ENCODE measurements around the gene SECISBP2.

DNA sequence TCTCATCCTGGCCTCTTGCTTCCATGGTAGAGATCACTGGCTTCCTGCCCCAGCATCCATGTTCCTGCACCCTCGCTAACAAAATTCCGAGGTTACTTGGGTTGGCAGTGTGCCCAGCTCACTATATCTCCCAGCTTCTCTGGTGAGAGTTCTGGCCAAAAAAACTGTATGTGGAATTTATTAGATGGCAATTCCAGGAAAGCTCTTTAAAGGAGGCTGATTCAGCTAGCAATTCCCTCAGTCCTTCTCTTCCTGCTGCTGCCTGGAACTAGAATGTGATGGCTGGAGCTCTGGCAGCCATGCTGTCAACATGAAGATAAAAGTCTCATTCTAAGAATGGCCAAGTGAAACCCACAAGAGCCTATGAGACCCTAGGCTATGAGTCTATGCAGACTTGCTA, 88.8 kb downstream of the SECISBP2 start:
- TF ChIP-seq, protein P1, sequence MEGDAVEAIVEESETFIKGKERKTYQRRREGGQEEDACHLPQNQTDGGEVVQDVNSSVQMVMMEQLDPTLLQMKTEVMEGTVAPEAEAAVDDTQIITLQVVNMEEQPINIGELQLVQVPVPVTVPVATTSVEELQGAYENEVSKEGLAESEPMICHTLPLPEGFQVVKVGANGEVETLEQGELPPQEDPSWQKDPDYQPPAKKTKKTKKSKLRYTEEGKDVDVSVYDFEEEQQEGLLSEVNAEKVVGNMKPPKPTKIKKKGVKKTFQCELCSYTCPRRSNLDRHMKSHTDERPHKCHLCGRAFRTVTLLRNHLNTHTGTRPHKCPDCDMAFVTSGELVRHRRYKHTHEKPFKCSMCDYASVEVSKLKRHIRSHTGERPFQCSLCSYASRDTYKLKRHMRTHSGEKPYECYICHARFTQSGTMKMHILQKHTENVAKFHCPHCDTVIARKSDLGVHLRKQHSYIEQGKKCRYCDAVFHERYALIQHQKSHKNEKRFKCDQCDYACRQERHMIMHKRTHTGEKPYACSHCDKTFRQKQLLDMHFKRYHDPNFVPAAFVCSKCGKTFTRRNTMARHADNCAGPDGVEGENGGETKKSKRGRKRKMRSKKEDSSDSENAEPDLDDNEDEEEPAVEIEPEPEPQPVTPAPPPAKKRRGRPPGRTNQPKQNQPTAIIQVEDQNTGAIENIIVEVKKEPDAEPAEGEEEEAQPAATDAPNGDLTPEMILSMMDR (IDR thresholded peaks at IDR 0.05; ENCODE audit: insufficient read depth, low read length, poor library complexity, severe bottlenecking): no peak
- TF ChIP-seq EZH2phosphoT487 (conservative IDR thresholded peaks at IDR 0.05; ENCODE audit: low read length): no peak

Data from SU-DHL-6 (cell line).